H1 (cell line): ENCODE measurements around the gene KRTAP12-4.

Experiments
- CBX5 ChIP-seq: fragments of 300-800, 300-1000 bp; sonication (generic); IDR thresholded peaks from 2 replicates; pipeline ENCODE4 v1.7.1; 2016; ENCODE audit warnings: antibody characterized with exemption, low read length, low read depth
- FOSL1 ChIP-seq: IDR thresholded peaks from 2 replicates; pipeline ENCODE4 v1.6.1; 2011; ENCODE audit warnings: mild to moderate bottlenecking, low read depth, low read length, moderate library complexity; ENCODE audit not compliant: insufficient read depth
- PHF8 ChIP-seq: fragments of 200-600 bp; sonication (generic); conservative IDR thresholded peaks from 2 replicates; pipeline ENCODE4 v1.7.1; 2012; ENCODE audit warnings: low read depth, mild to moderate bottlenecking, inconsistent platforms, low read length, moderate library complexity
- POLR2AphosphoS5 ChIP-seq: IDR thresholded peaks from 2 replicates; pipeline ENCODE4 v1.6.1; 2011; ENCODE audit warnings: low read depth, low read length
- TF ChIP-seq, protein P1 (sequence below), 3 experiments: IDR thresholded peaks; 1 replicate in 2 of 3; 2 replicates in 1 of 3; pipeline versions ENCODE4 v1.5.1 to v1.6.1; 2011; ENCODE audit warnings: low read length in 3 of 3, mild to moderate bottlenecking in 3 of 3, inconsistent platforms in 2 of 3, low read depth in 1 of 3, moderate library complexity in 1 of 3; ENCODE audit not compliant: insufficient read depth in 1 of 3; ENCODE audit errors: control extremely low read depth in 1 of 3

DNA sequence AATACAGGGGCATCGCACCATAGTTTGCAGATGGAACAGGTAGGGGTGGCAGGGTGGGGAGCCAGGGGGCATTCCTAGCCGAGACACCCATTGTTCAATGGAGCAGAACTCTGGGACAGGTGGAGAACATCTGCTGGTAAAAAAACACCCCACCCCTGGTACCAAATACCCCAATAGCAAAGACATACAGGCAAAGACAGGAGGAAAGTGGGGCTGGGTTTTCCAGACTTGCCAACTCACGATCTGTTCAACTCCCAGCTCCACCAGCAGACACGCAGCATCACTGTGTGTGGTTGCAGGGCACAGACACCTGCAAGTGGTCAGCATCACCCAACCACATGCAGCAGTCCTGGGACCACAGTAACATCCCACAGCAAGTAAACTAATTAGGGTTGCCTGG lies 42.9 kb downstream of the KRTAP12-4 start:
- TF ChIP-seq CBX5: no peak
- no peak for TF ChIP-seq POLR2AphosphoS5
- no peak for TF ChIP-seq PHF8
- TF ChIP-seq, protein P1, sequence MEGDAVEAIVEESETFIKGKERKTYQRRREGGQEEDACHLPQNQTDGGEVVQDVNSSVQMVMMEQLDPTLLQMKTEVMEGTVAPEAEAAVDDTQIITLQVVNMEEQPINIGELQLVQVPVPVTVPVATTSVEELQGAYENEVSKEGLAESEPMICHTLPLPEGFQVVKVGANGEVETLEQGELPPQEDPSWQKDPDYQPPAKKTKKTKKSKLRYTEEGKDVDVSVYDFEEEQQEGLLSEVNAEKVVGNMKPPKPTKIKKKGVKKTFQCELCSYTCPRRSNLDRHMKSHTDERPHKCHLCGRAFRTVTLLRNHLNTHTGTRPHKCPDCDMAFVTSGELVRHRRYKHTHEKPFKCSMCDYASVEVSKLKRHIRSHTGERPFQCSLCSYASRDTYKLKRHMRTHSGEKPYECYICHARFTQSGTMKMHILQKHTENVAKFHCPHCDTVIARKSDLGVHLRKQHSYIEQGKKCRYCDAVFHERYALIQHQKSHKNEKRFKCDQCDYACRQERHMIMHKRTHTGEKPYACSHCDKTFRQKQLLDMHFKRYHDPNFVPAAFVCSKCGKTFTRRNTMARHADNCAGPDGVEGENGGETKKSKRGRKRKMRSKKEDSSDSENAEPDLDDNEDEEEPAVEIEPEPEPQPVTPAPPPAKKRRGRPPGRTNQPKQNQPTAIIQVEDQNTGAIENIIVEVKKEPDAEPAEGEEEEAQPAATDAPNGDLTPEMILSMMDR (IDR thresholded peaks at IDR 0.05; ENCODE audit: control extremely low read depth in 1 of 3, insufficient read depth in 1 of 3, low read depth in 1 of 3, low read length in 3 of 3): no peak
- no peak for TF ChIP-seq FOSL1
